SU-DHL-6 (cell line): Measurements from ENCODE around the gene LGR4.

Experiments used
- H2AFZ ChIP-seq: fragments of 200-600 bp; sonication (generic); 2 replicates; pipeline ENCODE4 v1.6.1; 2014; ENCODE audit warnings: low read depth, mild to moderate bottlenecking, moderate library complexity, mixed read lengths, antibody characterized with exemption, low read length; ENCODE audit not compliant: severe bottlenecking
- H3F3A ChIP-seq: fragments of 200-600 bp; shearing (Covaris generic); 2 replicates; pipeline ENCODE4 v1.6.0; 2016; ENCODE audit warnings: antibody characterized with exemption, mild to moderate bottlenecking; ENCODE audit not compliant: insufficient read depth
- H3K27ac ChIP-seq: fragments of 200-600 bp; sonication (generic); 2 replicates; pipeline ENCODE4 v1.5.1; 2016; ENCODE audit warnings: low read depth, mild to moderate bottlenecking, low read length, moderate library complexity, mixed read lengths
- H3K27me3 ChIP-seq: fragments of 200-600 bp; sonication (generic), shearing (Covaris generic); 2 replicates; pipeline ENCODE4 v1.6.0; 2014; ENCODE audit warnings: mild to moderate bottlenecking, low read length
- H3K36me3 ChIP-seq: fragments of 200-600 bp; sonication (generic); 2 replicates; pipeline ENCODE4 v1.6.1; 2014; ENCODE audit warnings: mild to moderate bottlenecking, low read length, mixed read lengths
- H3K4me2 ChIP-seq: fragments of 300-600, 200-600 bp; shearing (Covaris generic), sonication (generic); 2 replicates; pipeline ENCODE4 v1.6.0; 2014; ENCODE audit warnings: low read length, low read depth, mild to moderate bottlenecking; ENCODE audit not compliant: poor library complexity, severe bottlenecking
- H3K4me3 ChIP-seq: fragments of 200-600 bp; sonication (generic); 2 replicates; pipeline ENCODE4 v1.5.1; 2014; ENCODE audit warnings: antibody characterized with exemption, low read length, mild to moderate bottlenecking, mixed read lengths; ENCODE audit not compliant: insufficient read depth, poor library complexity, severe bottlenecking
- H3K79me2 ChIP-seq: fragments of 200-600 bp; sonication (generic); 2 replicates; pipeline ENCODE4 v1.6.1; 2014; ENCODE audit warnings: mild to moderate bottlenecking, low read length, moderate library complexity; ENCODE audit not compliant: insufficient read depth
- H3K9ac ChIP-seq: fragments of 200-600 bp; sonication (generic); 2 replicates; pipeline ENCODE4 v1.7.0; 2014; ENCODE audit warnings: mild to moderate bottlenecking, low read length
- H3K9me2 ChIP-seq: fragments of 200-600 bp; sonication (generic); replicated peaks from 2 replicates; pipeline ENCODE4 v1.6.1; 2014; ENCODE audit warnings: low read length; ENCODE audit not compliant: insufficient read depth
- H3K9me3 ChIP-seq: fragments of 200-600 bp; sonication (generic); 2 replicates; pipeline ENCODE4 v1.6.1; 2014; ENCODE audit warnings: low read length, mixed read lengths; ENCODE audit not compliant: insufficient read depth
- H4K20me1 ChIP-seq: fragments of 200-600 bp; sonication (generic); 2 replicates; pipeline ENCODE4 v1.6.1; 2014; ENCODE audit warnings: low read depth, mild to moderate bottlenecking, antibody characterized with exemption, low read length, moderate library complexity, mixed read lengths
- CTCF ChIP-seq: fragments of 200-600 bp; sonication (generic); IDR thresholded peaks from one replicate; pipeline ENCODE4 v1.5.1; 2017; ENCODE audit warnings: antibody characterized with exemption, mild to moderate bottlenecking, low read length, moderate library complexity; ENCODE audit not compliant: insufficient read depth, poor library complexity, severe bottlenecking
- EZH2phosphoT487 ChIP-seq: fragments of 200-600 bp; sonication (generic), shearing (Covaris generic); conservative IDR thresholded peaks from 2 replicates; pipeline ENCODE4 v1.6.1; 2018; ENCODE audit warnings: mild to moderate bottlenecking, antibody characterized with exemption, low read length, moderate library complexity, mixed read lengths

Gene LGR4

GRCh38 chr11:27319072-27319471 lies 153.5 kb downstream of the LGR4 start:
- no peak overlapping the region for H2AFZ ChIP-seq
- H3K9ac ChIP-seq, result no peak overlapping the region
- no peaks in the 10 kb centered on the region for H3K36me3 ChIP-seq
- no peak overlapping the region for H3K4me2 ChIP-seq
- H3K27ac ChIP-seq, result no peak overlapping the region
- no peaks in the 10 kb centered on the region for H3F3A ChIP-seq
- H3K4me3 ChIP-seq, result no peak overlapping the region
- H3K79me2 ChIP-seq, result no peaks in the 10 kb centered on the region
- no peak for TF ChIP-seq CTCF
- no peak for TF ChIP-seq EZH2phosphoT487
- no peaks in the 10 kb centered on the region for H4K20me1 ChIP-seq
- H3K9me2 ChIP-seq, result no peaks in the 10 kb centered on the region
- no peaks in the 10 kb centered on the region for H3K9me3 ChIP-seq
- H3K27me3 ChIP-seq, result no peaks in the 10 kb centered on the region

DNA sequence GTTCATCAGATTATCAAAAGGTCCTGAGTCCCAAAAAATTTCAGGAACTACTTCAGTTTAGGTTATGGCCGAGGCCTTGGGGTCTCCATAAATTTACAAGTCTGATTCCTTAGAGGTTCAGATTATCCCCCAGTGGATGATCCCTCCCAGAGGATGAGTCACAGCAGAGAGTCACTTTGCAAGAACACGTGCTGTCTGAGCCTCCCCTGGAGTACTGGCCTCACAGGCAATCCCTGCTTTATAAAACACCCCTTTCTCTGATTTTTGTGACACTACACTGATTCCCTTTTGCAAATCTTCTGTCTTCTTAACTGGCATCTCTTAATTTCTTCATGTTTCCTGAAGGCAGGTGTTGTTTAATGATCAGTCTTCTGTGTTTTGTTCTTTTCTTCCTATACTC lies 154.8 kb downstream of the LGR4 start:
- Histone ChIP-seq H2AFZ (no peak overlapping the region), H4K20me1 (no peaks in the 10 kb centered on the region), H3K27ac (no peak overlapping the region)

More for the DNA sequence above, 154.8 kb downstream of the LGR4 start:
- Histone ChIP-seq H3K9ac (no peak overlapping the region), H3K27me3 (no peaks in the 10 kb centered on the region), H3F3A (no peaks in the 10 kb centered on the region), H3K4me3 (no peak overlapping the region), H3K4me2 (no peak overlapping the region), H3K79me2 (no peaks in the 10 kb centered on the region), H3K9me2 (no peaks in the 10 kb centered on the region), H3K9me3 (no peaks in the 10 kb centered on the region), H3K36me3 (no peaks in the 10 kb centered on the region)
- TF ChIP-seq EZH2phosphoT487 (no peak), CTCF (no peak)
